HepG2 (cell line): ENCODE measurements around the gene UXS1. TPM values are rescaled to one million over a fixed set of nuclear protein-coding genes. Genes with fewer than 3 reads are reported as not detected.

Experiments
- ATF7 ChIP-seq, 2 experiments: fragments of 450-650 bp in 1 of 2; sonication (generic) in 1 of 2; formaldehyde crosslinking in 1 of 2; IDR thresholded peaks; 2 replicates each; pipeline versions ENCODE4 v1.4.0 to v1.6.1; 2016 to 2020; ENCODE audit warnings: antibody characterized with exemption in 1 of 2, mild to moderate bottlenecking in 1 of 2, missing genetic modification reagents in 1 of 2
- HOXA7 ChIP-seq: sonication (generic); formaldehyde crosslinking; IDR thresholded peaks from 2 replicates; pipeline ENCODE4 v1.8.1; 2022; ENCODE audit warnings: mild to moderate bottlenecking, missing genetic modification reagents, moderate library complexity
- IRF2 ChIP-seq: IDR thresholded peaks from 2 replicates; pipeline ENCODE4 v1.6.1; 2018; ENCODE audit warnings: missing genetic modification reagents, missing compliant biosample characterization
- NFIB ChIP-seq: sonication (generic); formaldehyde crosslinking; IDR thresholded peaks from 2 replicates; pipeline ENCODE4 v1.9.0; 2021; ENCODE audit warnings: missing genetic modification reagents, mild to moderate bottlenecking, borderline replicate concordance
- NONO ChIP-seq, 2 experiments: fragments of 450-650 bp in 1 of 2; sonication (generic) in 1 of 2; formaldehyde crosslinking in 1 of 2; IDR thresholded peaks in 1 of 2; conservative IDR thresholded peaks in 1 of 2; 2 replicates each; pipeline versions ENCODE4 v1.6.1 to v1.8.0; 2017 to 2022; ENCODE audit warnings: mild to moderate bottlenecking in 1 of 2, missing genetic modification reagents in 1 of 2, moderate library complexity in 1 of 2
- TEAD2 ChIP-seq: sonication (generic); formaldehyde crosslinking; IDR thresholded peaks from 2 replicates; pipeline ENCODE4 v1.9.0; 2021; ENCODE audit warnings: missing genetic modification reagents
- ZNF558 ChIP-seq: sonication (generic); formaldehyde crosslinking; IDR thresholded peaks from 2 replicates; pipeline ENCODE4 v1.9.0; 2022; ENCODE audit warnings: mild to moderate bottlenecking, missing genetic modification reagents, borderline replicate concordance
- ZNF644 ChIP-seq: IDR thresholded peaks from 2 replicates; pipeline ENCODE4 v1.6.1; 2016; ENCODE audit warnings: low read depth
- ZNF772 ChIP-seq: sonication (generic); formaldehyde crosslinking; IDR thresholded peaks from 2 replicates; pipeline ENCODE4 v1.5.0; 2020; ENCODE audit warnings: mild to moderate bottlenecking, missing genetic modification reagents
- polyA plus RNA-seq, 8 experiments: library from polyadenylated mRNA; depleted of rRNA in 3 of 8; stranded (reverse) in 7 of 8; unstranded in 1 of 8; fragments of >200 nt; fragmentation: Illumina TruSeq in 4 of 8; extraction: Trizol in 4 of 8; gene quantifications; 2 replicates each; pipeline versions ENCODE4 v1.2.1 to v1.2.3, GENCODE V29; 2011 to 2016; ENCODE audit warnings: low read depth in 4 of 8, missing spikeins in 1 of 8, mixed read lengths in 1 of 8; ENCODE audit not compliant: insufficient read depth in 1 of 8
- total RNA-seq, 5 experiments: library from RNA; depleted of rRNA; stranded (reverse); fragments of >200 nt; fragmentation: Illumina TruSeq; extraction: Trizol; gene quantifications; 2 replicates each; pipeline ENCODE4 v1.2.3, GENCODE V29; 2016; ENCODE audit warnings: low read depth in 1 of 5
- TF ChIP-seq, protein P1 (sequence below): sonication (generic); formaldehyde crosslinking; IDR thresholded peaks from 2 replicates; pipeline ENCODE4 v1.9.0; 2021; ENCODE audit warnings: missing genetic modification reagents, borderline replicate concordance
- TF ChIP-seq, protein P2 (sequence below): IDR thresholded peaks from 2 replicates; pipeline ENCODE4 v1.6.1; 2016; ENCODE audit warnings: missing genetic modification reagents, missing compliant biosample characterization
- TF ChIP-seq, protein P3 (sequence below): sonication (generic); formaldehyde crosslinking; IDR thresholded peaks from 2 replicates; pipeline ENCODE4 v1.4.0; 2020; ENCODE audit warnings: missing genetic modification reagents, borderline replicate concordance
- TF ChIP-seq, protein P4 (sequence below): IDR thresholded peaks from 2 replicates; pipeline ENCODE4 v1.6.1; 2012; ENCODE audit warnings: low read length, improper control_type of control experiment
- TF ChIP-seq, protein P5 (sequence below): sonication (generic); formaldehyde crosslinking; IDR thresholded peaks from 2 replicates; pipeline ENCODE4 v1.4.0; 2020; ENCODE audit warnings: missing genetic modification reagents, mild to moderate bottlenecking, borderline replicate concordance

Gene UXS1
- total and polyA plus RNA-seq, 2 of the 13 experiments (the other 11 are each of a cell fraction or from before 2014, with no cell fraction given): 53.3 to 110 TPM

DNA sequence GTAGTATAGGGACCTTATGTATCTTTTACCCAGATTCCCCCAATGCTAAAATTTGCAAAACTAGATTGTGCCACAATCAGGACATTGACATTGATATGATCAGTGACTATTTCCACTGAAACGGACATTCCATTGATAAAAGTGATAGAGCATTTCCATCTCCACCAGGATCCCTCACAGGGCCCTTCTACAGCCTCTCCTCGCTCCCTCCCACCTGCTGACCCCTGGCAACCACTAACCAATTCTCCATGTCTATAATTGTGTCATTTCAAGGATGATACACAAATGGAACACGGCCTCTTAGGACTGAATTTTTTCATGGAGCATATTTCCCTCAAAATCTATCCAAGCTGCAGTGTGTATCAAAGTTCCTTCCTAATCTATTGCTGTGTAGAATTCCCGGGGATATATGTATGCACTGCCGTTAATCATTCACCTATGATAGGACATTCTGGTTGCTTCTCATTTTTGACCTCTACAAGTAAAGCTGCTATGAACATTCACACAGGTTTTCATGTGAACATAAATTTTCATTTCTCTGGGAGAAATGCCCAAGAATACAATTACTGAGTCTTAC lies 67.3 kb downstream of the UXS1 start (continued):
- TF ChIP-seq, protein P1, sequence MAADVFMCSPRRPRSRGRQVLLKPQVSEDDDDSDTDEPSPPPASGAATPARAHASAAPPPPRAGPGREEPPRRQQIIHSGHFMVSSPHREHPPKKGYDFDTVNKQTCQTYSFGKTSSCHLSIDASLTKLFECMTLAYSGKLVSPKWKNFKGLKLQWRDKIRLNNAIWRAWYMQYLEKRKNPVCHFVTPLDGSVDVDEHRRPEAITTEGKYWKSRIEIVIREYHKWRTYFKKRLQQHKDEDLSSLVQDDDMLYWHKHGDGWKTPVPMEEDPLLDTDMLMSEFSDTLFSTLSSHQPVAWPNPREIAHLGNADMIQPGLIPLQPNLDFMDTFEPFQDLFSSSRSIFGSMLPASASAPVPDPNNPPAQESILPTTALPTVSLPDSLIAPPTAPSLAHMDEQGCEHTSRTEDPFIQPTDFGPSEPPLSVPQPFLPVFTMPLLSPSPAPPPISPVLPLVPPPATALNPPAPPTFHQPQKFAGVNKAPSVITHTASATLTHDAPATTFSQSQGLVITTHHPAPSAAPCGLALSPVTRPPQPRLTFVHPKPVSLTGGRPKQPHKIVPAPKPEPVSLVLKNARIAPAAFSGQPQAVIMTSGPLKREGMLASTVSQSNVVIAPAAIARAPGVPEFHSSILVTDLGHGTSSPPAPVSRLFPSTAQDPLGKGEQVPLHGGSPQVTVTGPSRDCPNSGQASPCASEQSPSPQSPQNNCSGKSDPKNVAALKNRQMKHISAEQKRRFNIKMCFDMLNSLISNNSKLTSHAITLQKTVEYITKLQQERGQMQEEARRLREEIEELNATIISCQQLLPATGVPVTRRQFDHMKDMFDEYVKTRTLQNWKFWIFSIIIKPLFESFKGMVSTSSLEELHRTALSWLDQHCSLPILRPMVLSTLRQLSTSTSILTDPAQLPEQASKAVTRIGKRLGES (CRISPR knock-in tag): no peak
- no peak for TF ChIP-seq ZNF772 (CRISPR knock-in tag)
- no peak for TF ChIP-seq NFIB (CRISPR knock-in tag)
- no peak for TF ChIP-seq IRF2 (CRISPR knock-in tag)
- TF ChIP-seq ATF7 (IDR thresholded peaks at IDR 0.05): no peak
- no peak for TF ChIP-seq ATF7 (CRISPR knock-in tag; IDR thresholded peaks at IDR 0.05)
- TF ChIP-seq NONO (IDR thresholded peaks at IDR 0.05): no peak
- TF ChIP-seq NONO (CRISPR knock-in tag; conservative IDR thresholded peaks at IDR 0.05): no peak
- TF ChIP-seq, protein P2, sequence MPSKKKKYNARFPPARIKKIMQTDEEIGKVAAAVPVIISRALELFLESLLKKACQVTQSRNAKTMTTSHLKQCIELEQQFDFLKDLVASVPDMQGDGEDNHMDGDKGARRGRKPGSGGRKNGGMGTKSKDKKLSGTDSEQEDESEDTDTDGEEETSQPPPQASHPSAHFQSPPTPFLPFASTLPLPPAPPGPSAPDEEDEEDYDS: peak; percentile 93
- TF ChIP-seq ZNF644 (CRISPR knock-in tag): no peak
- TF ChIP-seq, protein P3, sequence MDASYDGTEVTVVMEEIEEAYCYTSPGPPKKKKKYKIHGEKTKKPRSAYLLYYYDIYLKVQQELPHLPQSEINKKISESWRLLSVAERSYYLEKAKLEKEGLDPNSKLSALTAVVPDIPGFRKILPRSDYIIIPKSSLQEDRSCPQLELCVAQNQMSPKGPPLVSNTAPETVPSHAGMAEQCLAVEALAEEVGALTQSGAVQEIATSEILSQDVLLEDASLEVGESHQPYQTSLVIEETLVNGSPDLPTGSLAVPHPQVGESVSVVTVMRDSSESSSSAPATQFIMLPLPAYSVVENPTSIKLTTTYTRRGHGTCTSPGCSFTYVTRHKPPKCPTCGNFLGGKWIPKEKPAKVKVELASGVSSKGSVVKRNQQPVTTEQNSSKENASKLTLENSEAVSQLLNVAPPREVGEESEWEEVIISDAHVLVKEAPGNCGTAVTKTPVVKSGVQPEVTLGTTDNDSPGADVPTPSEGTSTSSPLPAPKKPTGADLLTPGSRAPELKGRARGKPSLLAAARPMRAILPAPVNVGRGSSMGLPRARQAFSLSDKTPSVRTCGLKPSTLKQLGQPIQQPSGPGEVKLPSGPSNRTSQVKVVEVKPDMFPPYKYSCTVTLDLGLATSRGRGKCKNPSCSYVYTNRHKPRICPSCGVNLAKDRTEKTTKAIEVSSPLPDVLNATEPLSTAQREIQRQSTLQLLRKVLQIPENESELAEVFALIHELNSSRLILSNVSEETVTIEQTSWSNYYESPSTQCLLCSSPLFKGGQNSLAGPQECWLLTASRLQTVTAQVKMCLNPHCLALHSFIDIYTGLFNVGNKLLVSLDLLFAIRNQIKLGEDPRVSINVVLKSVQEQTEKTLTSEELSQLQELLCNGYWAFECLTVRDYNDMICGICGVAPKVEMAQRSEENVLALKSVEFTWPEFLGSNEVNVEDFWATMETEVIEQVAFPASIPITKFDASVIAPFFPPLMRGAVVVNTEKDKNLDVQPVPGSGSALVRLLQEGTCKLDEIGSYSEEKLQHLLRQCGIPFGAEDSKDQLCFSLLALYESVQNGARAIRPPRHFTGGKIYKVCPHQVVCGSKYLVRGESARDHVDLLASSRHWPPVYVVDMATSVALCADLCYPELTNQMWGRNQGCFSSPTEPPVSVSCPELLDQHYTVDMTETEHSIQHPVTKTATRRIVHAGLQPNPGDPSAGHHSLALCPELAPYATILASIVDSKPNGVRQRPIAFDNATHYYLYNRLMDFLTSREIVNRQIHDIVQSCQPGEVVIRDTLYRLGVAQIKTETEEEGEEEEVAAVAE (CRISPR knock-in tag): no peak
- TF ChIP-seq HOXA7 (CRISPR knock-in tag): no peak
- TF ChIP-seq ZNF558 (CRISPR knock-in tag): no peak
- TF ChIP-seq, protein P4, sequence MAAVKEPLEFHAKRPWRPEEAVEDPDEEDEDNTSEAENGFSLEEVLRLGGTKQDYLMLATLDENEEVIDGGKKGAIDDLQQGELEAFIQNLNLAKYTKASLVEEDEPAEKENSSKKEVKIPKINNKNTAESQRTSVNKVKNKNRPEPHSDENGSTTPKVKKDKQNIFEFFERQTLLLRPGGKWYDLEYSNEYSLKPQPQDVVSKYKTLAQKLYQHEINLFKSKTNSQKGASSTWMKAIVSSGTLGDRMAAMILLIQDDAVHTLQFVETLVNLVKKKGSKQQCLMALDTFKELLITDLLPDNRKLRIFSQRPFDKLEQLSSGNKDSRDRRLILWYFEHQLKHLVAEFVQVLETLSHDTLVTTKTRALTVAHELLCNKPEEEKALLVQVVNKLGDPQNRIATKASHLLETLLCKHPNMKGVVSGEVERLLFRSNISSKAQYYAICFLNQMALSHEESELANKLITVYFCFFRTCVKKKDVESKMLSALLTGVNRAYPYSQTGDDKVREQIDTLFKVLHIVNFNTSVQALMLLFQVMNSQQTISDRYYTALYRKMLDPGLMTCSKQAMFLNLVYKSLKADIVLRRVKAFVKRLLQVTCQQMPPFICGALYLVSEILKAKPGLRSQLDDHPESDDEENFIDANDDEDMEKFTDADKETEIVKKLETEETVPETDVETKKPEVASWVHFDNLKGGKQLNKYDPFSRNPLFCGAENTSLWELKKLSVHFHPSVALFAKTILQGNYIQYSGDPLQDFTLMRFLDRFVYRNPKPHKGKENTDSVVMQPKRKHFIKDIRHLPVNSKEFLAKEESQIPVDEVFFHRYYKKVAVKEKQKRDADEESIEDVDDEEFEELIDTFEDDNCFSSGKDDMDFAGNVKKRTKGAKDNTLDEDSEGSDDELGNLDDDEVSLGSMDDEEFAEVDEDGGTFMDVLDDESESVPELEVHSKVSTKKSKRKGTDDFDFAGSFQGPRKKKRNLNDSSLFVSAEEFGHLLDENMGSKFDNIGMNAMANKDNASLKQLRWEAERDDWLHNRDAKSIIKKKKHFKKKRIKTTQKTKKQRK: no peak
- TF ChIP-seq, protein P5, sequence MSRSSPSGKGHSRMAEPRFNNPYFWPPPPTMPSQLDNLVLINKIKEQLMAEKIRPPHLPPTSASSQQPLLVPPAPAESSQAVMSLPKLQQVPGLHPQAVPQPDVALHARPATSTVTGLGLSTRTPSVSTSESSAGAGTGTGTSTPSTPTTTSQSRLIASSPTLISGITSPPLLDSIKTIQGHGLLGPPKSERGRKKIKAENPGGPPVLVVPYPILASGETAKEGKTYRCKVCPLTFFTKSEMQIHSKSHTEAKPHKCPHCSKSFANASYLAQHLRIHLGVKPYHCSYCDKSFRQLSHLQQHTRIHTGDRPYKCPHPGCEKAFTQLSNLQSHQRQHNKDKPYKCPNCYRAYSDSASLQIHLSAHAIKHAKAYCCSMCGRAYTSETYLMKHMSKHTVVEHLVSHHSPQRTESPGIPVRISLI (CRISPR knock-in tag): no peak
- no peak for TF ChIP-seq TEAD2 (CRISPR knock-in tag)
